Breast epithelium (tissue), 4 donors: ENCODE data around the gene CPN2. TPM values are rescaled to one million over a fixed set of nuclear protein-coding genes. Genes with fewer than 3 reads are reported as not detected.

Experiments
- DNase-seq, 2 donors: peaks; one replicate each; pipeline ENCODE4 v3.0.0-alpha.2; 2019; ENCODE audit warnings: low spot score in 2 of 2
- H3K27ac ChIP-seq, 2 donors: fragments of 200-600 bp; sonication (generic) in 1 of 2; one replicate each; pipeline ENCODE4 v1.5.1; 2016 to 2019; ENCODE audit warnings: mild to moderate bottlenecking in 1 of 2
- H3K27me3 ChIP-seq, 2 donors: fragments of 200-600 bp; sonication (generic) in 1 of 2; one replicate each; pipeline versions ENCODE4 v1.5.1 to v1.6.0; 2017 to 2019; ENCODE audit warnings: control low read depth in 1 of 2, mild to moderate bottlenecking in 1 of 2
- H3K36me3 ChIP-seq: fragments of 200-600 bp; one replicate; pipeline ENCODE4 v1.5.1; 2019
- H3K4me1 ChIP-seq, 2 donors: fragments of 200-600 bp; sonication (generic); one replicate each; pipeline ENCODE4 v1.5.1; 2016 to 2019; ENCODE audit warnings: control low read depth in 1 of 2
- H3K4me3 ChIP-seq, 3 donors: fragments of 200-600 bp; sonication (generic); 1 replicate in 2 of 3; 2 replicates in 1 of 3; pipeline ENCODE4 v1.5.1; 2016 to 2019; ENCODE audit warnings: mild to moderate bottlenecking in 3 of 3, moderate library complexity in 2 of 3
- H3K9me3 ChIP-seq, 2 donors: fragments of 200-600 bp; sonication (generic) in 1 of 2; one replicate each; pipeline ENCODE4 v1.5.1; 2016 to 2019; ENCODE audit warnings: control low read depth in 1 of 2
- POLR2A ChIP-seq: fragments of 450-650 bp; IDR thresholded peaks from one replicate; pipeline ENCODE4 v1.6.1; 2016; ENCODE audit warnings: antibody characterized with exemption, mild to moderate bottlenecking, moderate library complexity
- POLR2AphosphoS5 ChIP-seq, 3 donors: sonication (generic); formaldehyde crosslinking; IDR thresholded peaks; one replicate each; pipeline ENCODE4 v1.6.1; 2017; ENCODE audit warnings: antibody characterized with exemption in 3 of 3
- intact Hi-C: fragments of 100-400 bp; cut with DNase I; formaldehyde crosslinking; loops from one replicate; pipeline ENCODE4 v1.15.1; 2023; ENCODE audit warnings: low total_unique reads
- total RNA-seq, 3 donors: library from RNA; depleted of rRNA; stranded (reverse); fragments of >200 nt; gene quantifications; one replicate each; pipeline ENCODE4 v1.1.0, GENCODE V29; 2016
- TF ChIP-seq, protein P1 (sequence below), 3 donors: fragments of 450-650 bp; IDR thresholded peaks; one replicate each; pipeline ENCODE4 v1.5.1; 2016 to 2017; ENCODE audit warnings: antibody characterized with exemption in 3 of 3, mild to moderate bottlenecking in 3 of 3, moderate library complexity in 3 of 3

Gene CPN2
- total RNA-seq, 3 donors from 2014 or later = 0.16 TPM; not detected in 2

DNA sequence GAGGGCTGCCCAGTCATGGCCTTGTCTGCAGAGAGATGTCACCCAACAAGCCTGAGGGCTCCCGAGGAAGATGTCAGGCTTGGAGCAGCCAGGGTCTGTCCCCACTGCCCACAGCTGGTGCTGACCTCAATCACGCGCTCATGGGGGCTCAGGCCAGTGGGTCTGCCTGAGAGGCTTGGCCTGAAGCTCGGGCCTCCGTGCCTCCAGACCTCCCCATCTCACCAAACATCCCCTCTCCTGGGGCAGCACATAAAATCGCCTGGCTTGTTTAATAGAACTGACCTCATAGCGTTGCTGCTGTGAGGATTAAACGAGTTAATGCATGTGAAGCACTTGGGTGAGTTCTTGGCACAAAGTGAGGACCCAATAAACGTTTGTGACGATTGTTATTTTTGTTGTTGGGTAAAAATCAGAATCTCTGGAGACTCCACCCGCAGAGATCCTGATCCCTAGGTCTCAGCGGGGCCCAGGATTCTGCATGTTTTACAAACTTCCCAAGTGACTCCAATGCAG, 14.9 kb upstream of the CPN2 start:
- H3K4me3 ChIP-seq = no peak overlapping the region
- H3K27me3 ChIP-seq = peaks cover 0 to 11% of the 10 kb centered on the region in 2 donors
- TF ChIP-seq, protein P1, sequence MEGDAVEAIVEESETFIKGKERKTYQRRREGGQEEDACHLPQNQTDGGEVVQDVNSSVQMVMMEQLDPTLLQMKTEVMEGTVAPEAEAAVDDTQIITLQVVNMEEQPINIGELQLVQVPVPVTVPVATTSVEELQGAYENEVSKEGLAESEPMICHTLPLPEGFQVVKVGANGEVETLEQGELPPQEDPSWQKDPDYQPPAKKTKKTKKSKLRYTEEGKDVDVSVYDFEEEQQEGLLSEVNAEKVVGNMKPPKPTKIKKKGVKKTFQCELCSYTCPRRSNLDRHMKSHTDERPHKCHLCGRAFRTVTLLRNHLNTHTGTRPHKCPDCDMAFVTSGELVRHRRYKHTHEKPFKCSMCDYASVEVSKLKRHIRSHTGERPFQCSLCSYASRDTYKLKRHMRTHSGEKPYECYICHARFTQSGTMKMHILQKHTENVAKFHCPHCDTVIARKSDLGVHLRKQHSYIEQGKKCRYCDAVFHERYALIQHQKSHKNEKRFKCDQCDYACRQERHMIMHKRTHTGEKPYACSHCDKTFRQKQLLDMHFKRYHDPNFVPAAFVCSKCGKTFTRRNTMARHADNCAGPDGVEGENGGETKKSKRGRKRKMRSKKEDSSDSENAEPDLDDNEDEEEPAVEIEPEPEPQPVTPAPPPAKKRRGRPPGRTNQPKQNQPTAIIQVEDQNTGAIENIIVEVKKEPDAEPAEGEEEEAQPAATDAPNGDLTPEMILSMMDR (IDR thresholded peaks at IDR 0.05) = no peak
- TF ChIP-seq POLR2A = no peak
- TF ChIP-seq POLR2AphosphoS5 (IDR thresholded peaks at IDR 0.05) = no peak
- H3K4me1 ChIP-seq = no peaks in the 10 kb centered on the region
- DNase-seq = no peak
- no peak overlapping the region for H3K27ac ChIP-seq
- no peaks in the 10 kb centered on the region for H3K9me3 ChIP-seq
- intact Hi-C loops = no loop called here
- no peaks in the 10 kb centered on the region for H3K36me3 ChIP-seq

DNA sequence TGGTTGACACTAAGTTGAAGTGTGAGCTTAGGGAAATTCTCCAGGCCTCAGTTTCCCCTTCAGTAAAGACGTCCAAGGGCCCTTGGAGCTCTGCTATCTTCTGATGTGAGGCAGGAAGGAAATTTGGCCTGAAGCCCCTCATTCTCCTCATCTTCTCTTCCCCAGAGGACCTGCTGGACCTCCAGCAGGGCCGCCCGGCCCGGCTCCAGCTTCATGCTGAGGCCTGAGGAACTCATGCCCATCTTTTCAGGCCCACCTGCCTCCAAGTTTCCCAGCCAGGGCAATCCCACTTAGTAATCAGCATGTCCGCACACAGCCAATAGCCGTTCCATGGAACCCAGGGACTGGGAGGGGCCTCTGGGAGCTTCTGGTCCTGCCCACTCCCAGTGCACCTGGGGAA, 14.4 kb upstream of the CPN2 start:
- Histone ChIP-seq H3K4me1 (no peaks in the 10 kb centered on the region), H3K27me3 (peaks cover 0 to 11% of the 10 kb centered on the region in 2 donors), H3K4me3 (no peak overlapping the region), H3K9me3 (no peaks in the 10 kb centered on the region), H3K36me3 (no peaks in the 10 kb centered on the region), H3K27ac (no peak overlapping the region)
- TF ChIP-seq, protein P1 (IDR thresholded peaks at IDR 0.05) = no peak
- TF ChIP-seq POLR2A = no peak
- no peak for TF ChIP-seq POLR2AphosphoS5 (IDR thresholded peaks at IDR 0.05)
- intact Hi-C loops = no loop called here
- DNase-seq = no peak

DNA sequence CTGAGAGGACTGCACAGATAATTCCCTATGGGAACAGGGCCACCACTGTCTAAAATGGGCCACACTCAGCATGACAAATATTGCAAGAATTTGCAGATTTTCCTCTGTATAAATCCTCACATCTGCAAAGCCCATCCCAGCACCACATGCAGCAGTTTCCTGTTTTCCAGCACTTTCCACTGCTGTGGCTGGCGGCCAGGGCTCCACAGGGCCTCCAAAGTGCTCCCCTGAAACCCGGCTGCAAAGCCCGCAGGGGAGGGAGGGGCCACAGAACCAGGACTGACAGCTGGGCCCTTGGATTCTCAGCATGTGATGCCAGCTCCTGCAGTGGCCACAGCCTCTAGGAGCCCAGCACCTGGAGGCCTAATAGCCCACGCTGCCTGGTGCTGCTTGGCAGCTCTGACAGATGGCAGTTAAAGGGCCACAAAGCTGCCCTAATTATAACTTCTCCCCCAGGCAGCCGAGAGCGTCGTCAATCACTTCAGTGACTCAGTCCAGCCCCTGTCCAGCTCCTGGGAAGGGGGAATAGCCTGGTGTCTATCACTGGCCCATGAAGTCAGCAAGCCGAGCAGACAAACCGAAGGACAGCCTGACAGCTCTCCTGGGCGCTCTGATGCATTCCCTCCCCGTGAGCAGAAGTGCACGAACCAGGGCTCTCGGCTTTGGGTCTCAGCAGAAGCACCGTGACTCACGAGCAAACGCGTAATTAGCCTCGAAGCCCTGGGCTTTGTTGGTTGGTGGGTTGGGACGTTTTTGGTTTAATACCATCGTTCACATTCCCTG, 13.7 kb upstream of the CPN2 start:
- Histone ChIP-seq H3K4me3 (no peak overlapping the region), H3K4me1 (no peaks in the 10 kb centered on the region), H3K27ac (no peak overlapping the region), H3K27me3 (peaks cover 0 to 11% of the 10 kb centered on the region in 2 donors), H3K36me3 (no peaks in the 10 kb centered on the region), H3K9me3 (no peaks in the 10 kb centered on the region)
- TF ChIP-seq, protein P1 (IDR thresholded peaks at IDR 0.05) = no peak
- no peak for TF ChIP-seq POLR2AphosphoS5 (IDR thresholded peaks at IDR 0.05)
- no peak for TF ChIP-seq POLR2A
- intact Hi-C loops = no loop called here
- no peak for DNase-seq

DNA sequence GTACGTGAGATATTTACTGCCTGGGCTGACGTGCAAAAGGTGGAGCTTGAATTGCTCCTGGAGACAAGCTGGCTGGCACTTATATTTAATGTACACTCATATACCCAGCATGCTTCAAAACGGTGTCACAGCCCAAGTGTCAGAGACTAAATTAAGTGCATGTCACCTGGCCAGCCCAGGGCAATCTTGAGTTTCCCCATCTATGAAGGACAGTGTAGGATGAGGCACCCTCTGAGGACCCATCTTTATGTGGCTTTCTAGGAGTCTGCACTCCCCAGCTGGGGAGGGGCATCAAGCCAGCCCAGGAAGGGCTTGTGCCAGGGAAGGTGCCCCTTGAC, 13.2 kb upstream of the CPN2 start:
- Histone ChIP-seq H3K36me3 (no peaks in the 10 kb centered on the region), H3K4me1 (no peaks in the 10 kb centered on the region), H3K27ac (no peak overlapping the region), H3K4me3 (no peak overlapping the region), H3K9me3 (no peaks in the 10 kb centered on the region), H3K27me3 (peaks cover 0 to 8% of the 10 kb centered on the region in 2 donors)
- TF ChIP-seq, protein P1 (IDR thresholded peaks at IDR 0.05) = no peak
- TF ChIP-seq POLR2AphosphoS5 (IDR thresholded peaks at IDR 0.05) (no peak), POLR2A (no peak)
- intact Hi-C loops = no loop called here
- DNase-seq = no peak

DNA sequence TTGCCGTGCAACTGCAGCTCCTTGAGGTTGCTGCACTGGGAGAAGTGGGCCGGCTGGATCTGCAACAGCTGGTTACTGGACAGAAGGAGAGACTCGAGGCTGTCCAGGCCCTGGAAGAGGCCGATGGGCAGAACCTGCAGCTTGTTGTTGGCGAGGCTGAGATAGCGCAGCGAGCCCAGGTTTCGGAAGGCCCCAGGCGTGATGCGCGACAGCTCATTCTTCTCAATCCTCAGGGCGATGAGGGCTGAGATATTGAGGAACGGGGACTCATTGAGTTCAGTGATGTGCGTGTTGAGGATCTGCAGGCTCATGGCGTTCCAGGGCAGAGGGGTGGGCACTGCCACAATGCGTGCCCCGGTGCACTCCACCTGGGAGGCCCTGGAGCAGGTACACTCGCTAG, 9.4 kb upstream of the CPN2 start:
- Histone ChIP-seq H3K27ac (no peak overlapping the region), H3K27me3 (no peaks in the 10 kb centered on the region), H3K36me3 (no peaks in the 10 kb centered on the region), H3K4me3 (no peak overlapping the region), H3K4me1 (no peaks in the 10 kb centered on the region), H3K9me3 (no peaks in the 10 kb centered on the region)
- no peak for TF ChIP-seq POLR2A
- no peak for TF ChIP-seq POLR2AphosphoS5 (IDR thresholded peaks at IDR 0.05)
- TF ChIP-seq, protein P1 (IDR thresholded peaks at IDR 0.05) = no peak
- intact Hi-C loops = no loop called here
- DNase-seq = no peak
